B cell (primary cell): ENCODE results near the gene ARHGEF39. TPM values are rescaled to one million over a fixed set of nuclear protein-coding genes. Genes with fewer than 3 reads are reported as not detected.
A peak's percentile ranks its signal among the peaks of the same experiment; 100 is the strongest.

ENCODE experiments used
- ATAC-seq: fragments of 200-7000 bp; cut with Tn5 transposase; one replicate; pipeline ENCODE4 v1.10.0; 2021; ENCODE audit warnings: low read depth, mild to moderate bottlenecking, moderate number of reproducible peaks, moderate library complexity
- CTCF ChIA-PET: fragments of 350-600 bp; sonication (Branson Sonifier 250); formaldehyde crosslinking; loops from one replicate; lab custom pipeline; 2021; ENCODE audit warnings: antibody characterized with exemption, inconsistent platforms; lab: Charles Lee
- POLR2A ChIA-PET: fragments of 350-600 bp; sonication (Branson Sonifier 250); formaldehyde crosslinking; loops from one replicate; lab custom pipeline; 2021; ENCODE audit warnings: antibody characterized with exemption; lab: Charles Lee
- DNase-seq: peaks from one replicate; pipeline ENCODE4 v3.0.0; 2013
- H2AFZ ChIP-seq: 2 replicates; pipeline ENCODE4 v1.6.1; 2012; ENCODE audit warnings: mild to moderate bottlenecking, low read depth, low read length; ENCODE audit not compliant: insufficient read depth, poor library complexity, severe bottlenecking
- H3K27ac ChIP-seq, 2 donors: 1 replicate in 1 of 2; 2 replicates in 1 of 2; pipeline ENCODE4 v1.5.1; 2012 to 2013; ENCODE audit warnings: low read length in 2 of 2, mild to moderate bottlenecking in 2 of 2, moderate library complexity in 1 of 2
- H3K27me3 ChIP-seq, 4 experiments: fragments of 200-600 bp in 1 of 4; sonication (generic) in 1 of 4; replicated peaks in 1 of 4; 1 replicate in 2 of 4; 2 replicates in 2 of 4; pipeline versions ENCODE4 v1.6.1 to v1.7.0; 2013 to 2016; ENCODE audit warnings: low read length in 3 of 4, mild to moderate bottlenecking in 2 of 4, mixed read lengths in 1 of 4, moderate library complexity in 1 of 4; ENCODE audit not compliant: insufficient read depth in 4 of 4, control insufficient read depth in 3 of 4; ENCODE audit errors: control extremely low read depth in 1 of 4
- H3K36me3 ChIP-seq, 2 experiments: replicated peaks in 1 of 2; 1 replicate in 1 of 2; 2 replicates in 1 of 2; pipeline versions ENCODE4 v1.6.1 to v1.7.1; 2013; ENCODE audit warnings: low read length in 1 of 2; ENCODE audit not compliant: insufficient read depth in 2 of 2, control insufficient read depth in 1 of 2; ENCODE audit errors: control extremely low read depth in 1 of 2, extremely low read depth in 1 of 2
- H3K4me1 ChIP-seq, 2 donors: fragments of 200-600 bp in 1 of 2; sonication (generic) in 1 of 2; 1 replicate in 1 of 2; 2 replicates in 1 of 2; pipeline versions ENCODE4 v1.5.1 to v1.6.1; 2013 to 2017; ENCODE audit warnings: low read length in 2 of 2; ENCODE audit not compliant: control insufficient read depth in 2 of 2, insufficient read depth in 2 of 2
- H3K4me2 ChIP-seq: replicated peaks from 2 replicates; pipeline ENCODE3; 2012; ENCODE audit warnings: mild to moderate bottlenecking, low read depth, low read length; ENCODE audit not compliant: poor library complexity, severe bottlenecking
- H3K4me3 ChIP-seq, 5 experiments: fragments of 200-600 bp in 1 of 5; sonication (generic) in 1 of 5; 1 replicate in 3 of 5; 2 replicates in 2 of 5; pipeline versions ENCODE4 v1.5.1 to v1.7.0; 2011 to 2016; ENCODE audit warnings: low read length in 4 of 5, mild to moderate bottlenecking in 4 of 5, low read depth in 2 of 5, control low read depth in 1 of 5, moderate library complexity in 1 of 5; ENCODE audit not compliant: insufficient read depth in 1 of 5; ENCODE audit errors: control extremely low read depth in 1 of 5, extremely low read depth in 1 of 5
- H3K79me2 ChIP-seq: fragments of 200-600 bp; sonication (generic); one replicate; pipeline ENCODE4 v1.6.0; 2016; ENCODE audit warnings: low read length; ENCODE audit not compliant: control insufficient read depth, insufficient read depth
- H3K9ac ChIP-seq: fragments of 200-600 bp; sonication (generic); 2 replicates; pipeline ENCODE4 v1.6.1; 2017; ENCODE audit warnings: mild to moderate bottlenecking, low read length, moderate library complexity
- H3K9me3 ChIP-seq, 3 donors: one replicate each; pipeline versions ENCODE4 v1.6.1 to v1.7.1; 2013; ENCODE audit warnings: low read length in 2 of 3; ENCODE audit not compliant: control insufficient read depth in 2 of 3, insufficient read depth in 1 of 3; ENCODE audit errors: control extremely low read depth in 1 of 3
- H4K20me1 ChIP-seq: 2 replicates; pipeline ENCODE4 v1.6.0; 2012; ENCODE audit warnings: mild to moderate bottlenecking, low read length; ENCODE audit not compliant: insufficient read depth, control insufficient read depth, poor library complexity, severe bottlenecking
- H3K27ac Mint-ChIP-seq: one replicate; pipeline ENCODE4 v1.8.0; 2021; ENCODE audit warnings: mixed read lengths
- H3K27me3 Mint-ChIP-seq: one replicate; pipeline ENCODE4 v1.8.0; 2021; ENCODE audit warnings: mixed read lengths
- H3K4me1 Mint-ChIP-seq: one replicate; pipeline ENCODE4 v1.8.0; 2021; ENCODE audit warnings: mixed read lengths
- H3K4me3 Mint-ChIP-seq: one replicate; pipeline ENCODE4 v1.8.0; 2021; ENCODE audit warnings: mixed read lengths
- H3K9me3 Mint-ChIP-seq: one replicate; pipeline ENCODE4 v1.8.0; 2022; ENCODE audit warnings: mixed read lengths; ENCODE audit not compliant: insufficient read depth
- EZH2 ChIP-seq: IDR thresholded peaks from 2 replicates; pipeline ENCODE4 v1.6.1; 2012; ENCODE audit warnings: borderline replicate concordance, low read depth, mild to moderate bottlenecking, moderate library complexity, low read length; ENCODE audit not compliant: insufficient read depth, poor library complexity, severe bottlenecking
- WGBS: methylation state at CpG from one replicate; pipeline ENCODE4 v1.1.5; 2013; ENCODE audit warnings: missing lambda C conversion rate; ENCODE audit not compliant: insufficient coverage; 5-methylcytosine and 5-hydroxymethylcytosine counted together
- intact Hi-C: fragments of 100-400 bp; cut with micrococcal nuclease; formaldehyde crosslinking; loops from one replicate; pipeline ENCODE4 v1.10.0; 2022
- polyA plus RNA-seq: library from polyadenylated mRNA; depleted of rRNA; stranded (reverse); fragments of >200 nt; gene quantifications from 2 replicates; pipeline ENCODE4 v1.2.3, GENCODE V29; 2012
- total RNA-seq, 2 donors: library from RNA; stranded (reverse); fragments of 120-200 nt in 1 of 2; gene quantifications; 1 replicate in 1 of 2; 2 replicates in 1 of 2; pipeline versions ENCODE4 v1.2.3 to v1.2.4, GENCODE V29; 2013 to 2022
- TF ChIP-seq, protein P1 (sequence below): fragments of 200-600 bp; IDR thresholded peaks from one replicate; pipeline ENCODE4 v1.8.0; 2022; ENCODE audit warnings: antibody characterized with exemption, mild to moderate bottlenecking

ARHGEF39 gene
- total and polyA plus RNA-seq, 2 donors (not counting 1 experiment from before 2014, with no cell fraction given), result 0.40 to 0.62 TPM

- Mint-ChIP-seq H3K4me3 (peak within 1 kb of the TSS; percentile 66), H3K4me1 (peaks cover 17% of the 10 kb centered on the region), H3K9me3 (no peaks in the 10 kb centered on the region), H3K27ac (no peak within 1 kb of the TSS), H3K27me3 (peaks cover 9% of the 10 kb centered on the region)
- no peak within 1 kb of the TSS for H2AFZ ChIP-seq
- 96% methylated on average over 8 of the region's 10 CpGs for WGBS
- H3K4me3 ChIP-seq, result no peak within 1 kb of the TSS
- no peak within 1 kb of the TSS for H3K9ac ChIP-seq
- no peak within 1 kb of the TSS for H3K27ac ChIP-seq
- H3K27me3 ChIP-seq, result peaks cover 0 to 14% (median 3%) of the 10 kb centered on the region in 4 experiments
- TF ChIP-seq EZH2, result no peak
- TF ChIP-seq, protein P1, sequence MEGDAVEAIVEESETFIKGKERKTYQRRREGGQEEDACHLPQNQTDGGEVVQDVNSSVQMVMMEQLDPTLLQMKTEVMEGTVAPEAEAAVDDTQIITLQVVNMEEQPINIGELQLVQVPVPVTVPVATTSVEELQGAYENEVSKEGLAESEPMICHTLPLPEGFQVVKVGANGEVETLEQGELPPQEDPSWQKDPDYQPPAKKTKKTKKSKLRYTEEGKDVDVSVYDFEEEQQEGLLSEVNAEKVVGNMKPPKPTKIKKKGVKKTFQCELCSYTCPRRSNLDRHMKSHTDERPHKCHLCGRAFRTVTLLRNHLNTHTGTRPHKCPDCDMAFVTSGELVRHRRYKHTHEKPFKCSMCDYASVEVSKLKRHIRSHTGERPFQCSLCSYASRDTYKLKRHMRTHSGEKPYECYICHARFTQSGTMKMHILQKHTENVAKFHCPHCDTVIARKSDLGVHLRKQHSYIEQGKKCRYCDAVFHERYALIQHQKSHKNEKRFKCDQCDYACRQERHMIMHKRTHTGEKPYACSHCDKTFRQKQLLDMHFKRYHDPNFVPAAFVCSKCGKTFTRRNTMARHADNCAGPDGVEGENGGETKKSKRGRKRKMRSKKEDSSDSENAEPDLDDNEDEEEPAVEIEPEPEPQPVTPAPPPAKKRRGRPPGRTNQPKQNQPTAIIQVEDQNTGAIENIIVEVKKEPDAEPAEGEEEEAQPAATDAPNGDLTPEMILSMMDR, result no peak
- no peak for ATAC-seq
- ChIA-PET POLR2A (interaction anchor here (1.1 kb wide), 1 partner anchor 17 kb away, joined by 3 read pairs; the partner anchor contains the start of gene TPM2), CTCF (interaction anchor here (1.3 to 1.5 kb wide), 3 partner anchors 11 to 21 kb away, joined by 3 to 10 read pairs (median 4); partner anchors contain the start of genes CCDC107 and RMRP)
- DNase-seq, result no peak
- H3K4me2 ChIP-seq, result no peak within 1 kb of the TSS
- peaks cover 0 to 4% (median 0%) of the 10 kb centered on the region in 3 donors for H3K9me3 ChIP-seq
- H4K20me1 ChIP-seq, result no peaks in the 10 kb centered on the region
- intact Hi-C loops, result no loop called here
- H3K79me2 ChIP-seq, result no peaks in the 10 kb centered on the region
- H3K4me1 ChIP-seq, result peaks cover 10 to 16% of the 10 kb centered on the region in 2 donors
- H3K36me3 ChIP-seq, result no peaks in the 10 kb centered on the region
Measured at GRCh38 chr9:35673132-35674024, 8.4 kb upstream of the ARHGEF39 start, which contains the start of gene CA9. Gene CA9 (plus strand): TSS chr9:35673928. CDS start chr9:35673960, 32 bp downstream.
